KMS-11 (cell line): ENCODE results near the gene MCM6.
"Not testable (repeated sequence)": the region's sequence is repeated elsewhere in the genome, so short reads cannot be mapped to it uniquely, and the experiment has no call there.

ENCODE experiments used
- H2AFZ ChIP-seq: fragments of 200-600 bp; sonication (generic); 2 replicates; pipeline ENCODE4 v1.6.1; 2016; ENCODE audit warnings: antibody characterized with exemption, mixed run types, low read depth
- H3K27ac ChIP-seq: fragments of 200-600 bp; sonication (generic); 2 replicates; pipeline ENCODE4 v1.6.1; 2016; ENCODE audit warnings: mild to moderate bottlenecking, mixed run types
- H3K27me3 ChIP-seq: fragments of 200-600 bp; sonication (generic); 2 replicates; pipeline ENCODE4 v1.6.1; 2017; ENCODE audit warnings: mild to moderate bottlenecking, low read depth, mixed run types, moderate library complexity; ENCODE audit not compliant: insufficient read depth
- H3K36me3 ChIP-seq: fragments of 200-600 bp; sonication (generic); 2 replicates; pipeline ENCODE4 v1.6.1; 2017; ENCODE audit warnings: mild to moderate bottlenecking, mixed run types; ENCODE audit not compliant: insufficient read depth
- H3K4me1 ChIP-seq: fragments of 200-600 bp; sonication (generic); 2 replicates; pipeline ENCODE4 v1.6.1; 2016; ENCODE audit warnings: mild to moderate bottlenecking, low read depth, mixed run types; ENCODE audit not compliant: poor library complexity, severe bottlenecking
- H3K4me2 ChIP-seq: fragments of 200-600 bp; sonication (generic); 2 replicates; pipeline ENCODE4 v1.7.0; 2016; ENCODE audit warnings: mild to moderate bottlenecking, mixed run types
- H3K4me3 ChIP-seq: fragments of 200-600 bp; sonication (generic); IDR thresholded peaks from 2 replicates; pipeline ENCODE4 v1.6.1; 2017; ENCODE audit warnings: low read depth, low read length, mixed read lengths; ENCODE audit not compliant: insufficient read depth
- H3K79me2 ChIP-seq: fragments of 200-600 bp; sonication (generic); 2 replicates; pipeline ENCODE4 v1.6.1; 2016; ENCODE audit warnings: low read depth, mixed run types; ENCODE audit not compliant: insufficient read depth
- H3K9ac ChIP-seq: fragments of 200-600 bp; sonication (generic); 2 replicates; pipeline ENCODE4 v1.6.1; 2016; ENCODE audit warnings: mild to moderate bottlenecking, mixed run types
- H4K20me1 ChIP-seq: fragments of 200-600 bp; sonication (generic); 2 replicates; pipeline ENCODE4 v1.6.1; 2016; ENCODE audit warnings: mild to moderate bottlenecking, mixed run types; ENCODE audit not compliant: insufficient read depth
- TF ChIP-seq, protein P1 (sequence below): fragments of 200-600 bp; sonication (generic); conservative IDR thresholded peaks from 2 replicates; pipeline ENCODE4 v1.6.1; 2017; ENCODE audit warnings: low read depth, mild to moderate bottlenecking, antibody characterized with exemption, low read length, moderate library complexity, mixed read lengths

MCM6 gene

GRCh38 chr2:135893374-135893794, 17.1 kb upstream of the MCM6 start:
- H3K4me3 ChIP-seq: no peak overlapping the region
- no peak overlapping the region for H2AFZ ChIP-seq
- H3K4me1 ChIP-seq: no peaks in the 10 kb centered on the region
- no peaks in the 10 kb centered on the region for H3K79me2 ChIP-seq
- no peaks in the 10 kb centered on the region for H3K36me3 ChIP-seq
- no peak overlapping the region for H3K4me2 ChIP-seq
- no peak overlapping the region for H3K9ac ChIP-seq
- no peak overlapping the region for H3K27ac ChIP-seq
- no peaks in the 10 kb centered on the region for H4K20me1 ChIP-seq
- no peaks in the 10 kb centered on the region for H3K27me3 ChIP-seq
- TF ChIP-seq, protein P1, sequence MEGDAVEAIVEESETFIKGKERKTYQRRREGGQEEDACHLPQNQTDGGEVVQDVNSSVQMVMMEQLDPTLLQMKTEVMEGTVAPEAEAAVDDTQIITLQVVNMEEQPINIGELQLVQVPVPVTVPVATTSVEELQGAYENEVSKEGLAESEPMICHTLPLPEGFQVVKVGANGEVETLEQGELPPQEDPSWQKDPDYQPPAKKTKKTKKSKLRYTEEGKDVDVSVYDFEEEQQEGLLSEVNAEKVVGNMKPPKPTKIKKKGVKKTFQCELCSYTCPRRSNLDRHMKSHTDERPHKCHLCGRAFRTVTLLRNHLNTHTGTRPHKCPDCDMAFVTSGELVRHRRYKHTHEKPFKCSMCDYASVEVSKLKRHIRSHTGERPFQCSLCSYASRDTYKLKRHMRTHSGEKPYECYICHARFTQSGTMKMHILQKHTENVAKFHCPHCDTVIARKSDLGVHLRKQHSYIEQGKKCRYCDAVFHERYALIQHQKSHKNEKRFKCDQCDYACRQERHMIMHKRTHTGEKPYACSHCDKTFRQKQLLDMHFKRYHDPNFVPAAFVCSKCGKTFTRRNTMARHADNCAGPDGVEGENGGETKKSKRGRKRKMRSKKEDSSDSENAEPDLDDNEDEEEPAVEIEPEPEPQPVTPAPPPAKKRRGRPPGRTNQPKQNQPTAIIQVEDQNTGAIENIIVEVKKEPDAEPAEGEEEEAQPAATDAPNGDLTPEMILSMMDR: no peak

DNA sequence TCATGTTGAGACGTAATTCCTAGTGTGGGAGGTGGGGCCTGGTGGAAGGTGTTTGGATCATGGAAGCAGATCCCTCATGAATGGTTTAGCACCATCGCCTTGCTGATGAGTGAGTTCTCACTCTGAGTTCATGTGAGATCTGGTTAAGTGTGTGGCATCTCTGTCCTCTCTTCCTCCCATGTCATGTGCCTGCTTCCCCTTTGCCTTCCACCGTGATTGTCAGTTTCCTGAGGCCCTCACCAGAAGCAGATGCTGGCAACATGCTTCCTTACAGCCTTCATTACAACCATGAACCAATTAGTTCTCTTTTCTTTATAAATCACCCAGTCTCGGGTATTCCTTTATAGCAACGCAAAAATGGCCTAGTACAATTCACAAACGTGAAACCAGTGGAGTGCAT, 14.6 kb upstream of the MCM6 start:
- Histone ChIP-seq H3K9ac (no peak overlapping the region), H3K27ac (no peak overlapping the region), H3K79me2 (no peaks in the 10 kb centered on the region), H4K20me1 (no peaks in the 10 kb centered on the region), H3K27me3 (no peaks in the 10 kb centered on the region), H2AFZ (no peak overlapping the region), H3K4me3 (no peak overlapping the region), H3K36me3 (no peaks in the 10 kb centered on the region), H3K4me1 (no peaks in the 10 kb centered on the region), H3K4me2 (no peak overlapping the region)
- TF ChIP-seq, protein P1: no peak

DNA sequence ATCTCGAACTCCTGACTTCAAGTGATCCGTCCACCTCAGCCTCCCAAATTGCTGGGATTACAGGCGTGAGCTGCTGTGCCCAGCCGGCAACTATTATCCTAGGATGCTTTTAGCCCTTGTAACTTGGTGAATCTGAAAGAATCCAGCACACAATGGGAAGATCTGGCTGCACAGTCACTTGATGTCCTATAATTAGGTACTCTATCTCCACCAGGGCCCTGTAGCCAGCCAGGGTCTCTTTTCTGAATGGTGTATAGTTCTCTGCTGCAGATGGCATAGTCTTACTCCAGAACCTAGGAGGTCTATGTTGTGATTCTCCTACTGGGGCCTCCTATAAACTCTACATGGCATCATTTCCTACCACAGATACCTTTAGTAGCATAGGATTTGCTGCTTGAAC, 13.9 kb upstream of the MCM6 start:
- Histone ChIP-seq H3K27me3 (no peaks in the 10 kb centered on the region), H3K4me1 (no peaks in the 10 kb centered on the region), H3K9ac (no peak overlapping the region), H2AFZ (no peak overlapping the region), H3K4me2 (no peak overlapping the region), H4K20me1 (no peaks in the 10 kb centered on the region), H3K27ac (no peak overlapping the region), H3K4me3 (no peak overlapping the region), H3K36me3 (no peaks in the 10 kb centered on the region), H3K79me2 (no peaks in the 10 kb centered on the region)
- TF ChIP-seq, protein P1: no peak

- not testable (repeated sequence) for H3K4me2 ChIP-seq, H2AFZ ChIP-seq, H3K9ac ChIP-seq, H3K79me2 ChIP-seq, H3K36me3 ChIP-seq, H3K4me3 ChIP-seq, H3K27ac ChIP-seq, H3K4me1 ChIP-seq, H4K20me1 ChIP-seq, H3K27me3 ChIP-seq
Observed at GRCh38 chr2:135888587-135888986, 12.3 kb upstream of the MCM6 start.

- Histone ChIP-seq H3K36me3 (no peaks in the 10 kb centered on the region), H3K79me2 (no peaks in the 10 kb centered on the region), H4K20me1 (no peaks in the 10 kb centered on the region), H3K9ac (no peak overlapping the region), H3K4me1 (no peaks in the 10 kb centered on the region), H2AFZ (no peak overlapping the region), H3K27me3 (no peaks in the 10 kb centered on the region), H3K4me2 (no peak overlapping the region), H3K4me3 (no peak overlapping the region), H3K27ac (no peak overlapping the region)
- TF ChIP-seq, protein P1: no peak
Observed at GRCh38 chr2:135885709-135886108, 9.5 kb upstream of the MCM6 start.
